ENCODE results near the gene PABPC3. TPM values are rescaled to one million over a fixed set of nuclear protein-coding genes. Genes with fewer than 3 reads are reported as not detected.

Gene PABPC3
- total RNA-seq: under 1 TPM; 0.63 to 0.79 TPM

- Mint-ChIP-seq H3K9me3 (ENCODE audit: insufficient read depth) (no peaks in the 10 kb centered on the region), H3K27ac (no peak within 1 kb of the TSS), H3K27me3 (ENCODE audit: low read depth) (peaks cover 32% of the 10 kb centered on the region), H3K36me3 (ENCODE audit: low read depth) (no peaks in the 10 kb centered on the region), H3K4me3 (peak within 1 kb of the TSS; percentile 26), H3K4me1 (ENCODE audit: low read depth) (no peaks in the 10 kb centered on the region)
- POLR2A ChIA-PET: no interaction called here
- CTCF ChIA-PET: no interaction called here
- ATAC-seq (no peak), DNase-seq (no peak)
These were observed at the start of gene PABPC3 for GRCh38 chr13:25095851-25096453. Gene PABPC3 (plus strand): TSS chr13:25096136. CDS start chr13:25096199, 63 bp downstream.

GRCh38 chr13:25046274-25046984 lies 49.5 kb upstream of the PABPC3 start:
- H3K4me1 Mint-ChIP-seq (ENCODE audit: low read depth): no peaks in the 10 kb centered on the region
- no peak overlapping the region for H3K27ac Mint-ChIP-seq
- H3K4me3 Mint-ChIP-seq: no peak overlapping the region
- ATAC-seq: no peak
- CTCF ChIA-PET: no interaction called here
- H3K9me3 Mint-ChIP-seq (ENCODE audit: insufficient read depth): no peaks in the 10 kb centered on the region
- no peak for DNase-seq
- peaks cover 55% of the 10 kb centered on the region for H3K27me3 Mint-ChIP-seq (ENCODE audit: low read depth)
- POLR2A ChIA-PET: no interaction called here
- H3K36me3 Mint-ChIP-seq (ENCODE audit: low read depth): no peaks in the 10 kb centered on the region

GRCh38 chr13:25046985-25047511 lies 48.9 kb upstream of the PABPC3 start:
- Mint-ChIP-seq H3K4me1 (ENCODE audit: low read depth) (no peaks in the 10 kb centered on the region), H3K9me3 (ENCODE audit: insufficient read depth) (no peaks in the 10 kb centered on the region), H3K36me3 (ENCODE audit: low read depth) (no peaks in the 10 kb centered on the region), H3K27me3 (ENCODE audit: low read depth) (peaks cover 52% of the 10 kb centered on the region), H3K27ac (no peak overlapping the region), H3K4me3 (no peak overlapping the region)
- DNase-seq (no peak), ATAC-seq (peak; percentile 49)
- POLR2A ChIA-PET: no interaction called here
- CTCF ChIA-PET: no interaction called here

- H3K9me3 Mint-ChIP-seq (ENCODE audit: insufficient read depth): no peaks in the 10 kb centered on the region
- H3K4me3 Mint-ChIP-seq: no peak overlapping the region
- peaks cover 62% of the 10 kb centered on the region for H3K27me3 Mint-ChIP-seq (ENCODE audit: low read depth)
- no peaks in the 10 kb centered on the region for H3K4me1 Mint-ChIP-seq (ENCODE audit: low read depth)
- H3K27ac Mint-ChIP-seq: no peak overlapping the region
- no peaks in the 10 kb centered on the region for H3K36me3 Mint-ChIP-seq (ENCODE audit: low read depth)
- POLR2A ChIA-PET: no interaction called here
- ATAC-seq (no peak), DNase-seq (no peak)
- CTCF ChIA-PET: no interaction called here
These were observed 44.9 kb upstream of the PABPC3 start for GRCh38 chr13:25051065-25051464.

GRCh38 chr13:25059166-25059565 lies 36.8 kb upstream of the PABPC3 start:
- H3K27ac Mint-ChIP-seq: no peak overlapping the region
- H3K36me3 Mint-ChIP-seq (ENCODE audit: low read depth): no peaks in the 10 kb centered on the region
- DNase-seq (no peak), ATAC-seq (no peak)
- H3K4me3 Mint-ChIP-seq: no peak overlapping the region
- POLR2A ChIA-PET: no interaction called here
- CTCF ChIA-PET: no interaction called here
- H3K9me3 Mint-ChIP-seq (ENCODE audit: insufficient read depth): no peaks in the 10 kb centered on the region
- no peaks in the 10 kb centered on the region for H3K4me1 Mint-ChIP-seq (ENCODE audit: low read depth)
- peaks cover 16% of the 10 kb centered on the region for H3K27me3 Mint-ChIP-seq (ENCODE audit: low read depth)

GRCh38 chr13:25059958-25060357 lies 36.0 kb upstream of the PABPC3 start:
- ChIA-PET CTCF (no interaction called here), POLR2A (no interaction called here)
- no peaks in the 10 kb centered on the region for H3K4me1 Mint-ChIP-seq (ENCODE audit: low read depth)
- H3K4me3 Mint-ChIP-seq: no peak overlapping the region
- H3K27ac Mint-ChIP-seq: no peak overlapping the region
- DNase-seq: no peak
- no peak for ATAC-seq
- no peaks in the 10 kb centered on the region for H3K36me3 Mint-ChIP-seq (ENCODE audit: low read depth)
- H3K27me3 Mint-ChIP-seq (ENCODE audit: low read depth): peaks cover 11% of the 10 kb centered on the region
- no peaks in the 10 kb centered on the region for H3K9me3 Mint-ChIP-seq (ENCODE audit: insufficient read depth)

GRCh38 chr13:25062479-25062878 lies 33.5 kb upstream of the PABPC3 start:
- Mint-ChIP-seq H3K27ac (no peak overlapping the region), H3K36me3 (ENCODE audit: low read depth) (no peaks in the 10 kb centered on the region), H3K4me1 (ENCODE audit: low read depth) (no peaks in the 10 kb centered on the region), H3K4me3 (no peak overlapping the region), H3K9me3 (ENCODE audit: insufficient read depth) (no peaks in the 10 kb centered on the region), H3K27me3 (ENCODE audit: low read depth) (peaks cover 12% of the 10 kb centered on the region)
- CTCF ChIA-PET: no interaction called here
- no peak for ATAC-seq
- DNase-seq: no peak
- POLR2A ChIA-PET: no interaction called here

- Mint-ChIP-seq H3K9me3 (ENCODE audit: insufficient read depth) (no peaks in the 10 kb centered on the region), H3K27me3 (ENCODE audit: low read depth) (peaks cover 13% of the 10 kb centered on the region), H3K4me3 (no peak overlapping the region), H3K36me3 (ENCODE audit: low read depth) (no peaks in the 10 kb centered on the region), H3K4me1 (ENCODE audit: low read depth) (no peaks in the 10 kb centered on the region), H3K27ac (no peak overlapping the region)
- DNase-seq: no peak
- ATAC-seq: no peak
- POLR2A ChIA-PET: no interaction called here
- CTCF ChIA-PET: no interaction called here
These were observed 31.5 kb upstream of the PABPC3 start for GRCh38 chr13:25064396-25064795.

- Mint-ChIP-seq H3K4me1 (ENCODE audit: low read depth) (no peaks in the 10 kb centered on the region), H3K36me3 (ENCODE audit: low read depth) (no peaks in the 10 kb centered on the region), H3K27ac (no peak overlapping the region), H3K27me3 (ENCODE audit: low read depth) (peaks cover 18% of the 10 kb centered on the region), H3K9me3 (ENCODE audit: insufficient read depth) (no peaks in the 10 kb centered on the region), H3K4me3 (no peak overlapping the region)
- DNase-seq (no peak), ATAC-seq (no peak)
- ChIA-PET CTCF (no interaction called here), POLR2A (no interaction called here)
These were observed 29.8 kb upstream of the PABPC3 start for GRCh38 chr13:25065974-25066770.

GRCh38 chr13:25067064-25067463 lies 28.9 kb upstream of the PABPC3 start:
- ChIA-PET CTCF (no interaction called here), POLR2A (no interaction called here)
- Mint-ChIP-seq H3K27ac (no peak overlapping the region), H3K27me3 (ENCODE audit: low read depth) (peaks cover 20% of the 10 kb centered on the region), H3K4me3 (no peak overlapping the region), H3K4me1 (ENCODE audit: low read depth) (no peaks in the 10 kb centered on the region), H3K36me3 (ENCODE audit: low read depth) (no peaks in the 10 kb centered on the region), H3K9me3 (ENCODE audit: insufficient read depth) (no peaks in the 10 kb centered on the region)
- ATAC-seq: no peak
- DNase-seq: no peak

- Mint-ChIP-seq H3K36me3 (ENCODE audit: low read depth) (no peaks in the 10 kb centered on the region), H3K4me3 (no peak overlapping the region), H3K27me3 (ENCODE audit: low read depth) (peaks cover 15% of the 10 kb centered on the region), H3K4me1 (ENCODE audit: low read depth) (no peaks in the 10 kb centered on the region), H3K9me3 (ENCODE audit: insufficient read depth) (no peaks in the 10 kb centered on the region), H3K27ac (no peak overlapping the region)
- ATAC-seq (no peak), DNase-seq (no peak)
- POLR2A ChIA-PET: no interaction called here
- CTCF ChIA-PET: no interaction called here
These were observed 27.1 kb upstream of the PABPC3 start for GRCh38 chr13:25068810-25069209.

- no peaks in the 10 kb centered on the region for H3K4me1 Mint-ChIP-seq (ENCODE audit: low read depth)
- no peak overlapping the region for H3K4me3 Mint-ChIP-seq
- no peak overlapping the region for H3K27ac Mint-ChIP-seq
- no peaks in the 10 kb centered on the region for H3K36me3 Mint-ChIP-seq (ENCODE audit: low read depth)
- ATAC-seq: no peak
- no peak for DNase-seq
- POLR2A ChIA-PET: no interaction called here
- peaks cover 15% of the 10 kb centered on the region for H3K27me3 Mint-ChIP-seq (ENCODE audit: low read depth)
- CTCF ChIA-PET: no interaction called here
- H3K9me3 Mint-ChIP-seq (ENCODE audit: insufficient read depth): no peaks in the 10 kb centered on the region
These were observed 26.7 kb upstream of the PABPC3 start for GRCh38 chr13:25069236-25069635.

Data from activated CD8-positive, alpha-beta T cell treated with anti-CD3 and anti-CD28 coated beads, Interleukin-2, amount 10 ng/mL, durations not matched to agents 7 days and 5 days (primary cell).